Fibroblast of skin of left quadriceps (primary cell): ENCODE measurements around the gene FBH1.
"Not testable (repeated sequence)": the region's sequence is repeated elsewhere in the genome, so short reads cannot be mapped to it uniquely, and the experiment has no call there.

Experiments
- DNase-seq, 2 experiments: peaks; one replicate each; pipeline ENCODE4 v3.0.0-alpha.2; 2013; ENCODE audit warnings: low read depth in 2 of 2

Gene FBH1

DNA sequence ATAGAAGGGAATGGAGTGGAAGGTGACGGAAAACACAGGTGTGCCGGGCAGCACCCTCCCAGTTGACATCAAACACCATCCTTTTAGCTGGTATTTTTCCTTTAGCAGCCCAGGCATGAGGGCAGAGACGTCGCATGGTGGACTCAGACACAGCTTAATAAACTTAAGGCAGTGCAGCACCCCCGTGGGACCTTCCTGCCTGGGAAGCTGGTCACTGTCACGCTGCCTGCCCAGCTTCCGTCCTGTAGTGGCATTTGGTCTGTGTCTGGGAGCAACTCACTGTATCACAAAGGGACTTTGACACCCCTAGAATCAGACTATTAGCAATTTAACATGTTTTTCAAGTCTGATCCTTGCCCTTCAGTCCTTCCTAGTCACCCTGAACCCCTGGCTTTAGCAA is 51.5 kb downstream of the FBH1 start:
- no peak for DNase-seq

DNA sequence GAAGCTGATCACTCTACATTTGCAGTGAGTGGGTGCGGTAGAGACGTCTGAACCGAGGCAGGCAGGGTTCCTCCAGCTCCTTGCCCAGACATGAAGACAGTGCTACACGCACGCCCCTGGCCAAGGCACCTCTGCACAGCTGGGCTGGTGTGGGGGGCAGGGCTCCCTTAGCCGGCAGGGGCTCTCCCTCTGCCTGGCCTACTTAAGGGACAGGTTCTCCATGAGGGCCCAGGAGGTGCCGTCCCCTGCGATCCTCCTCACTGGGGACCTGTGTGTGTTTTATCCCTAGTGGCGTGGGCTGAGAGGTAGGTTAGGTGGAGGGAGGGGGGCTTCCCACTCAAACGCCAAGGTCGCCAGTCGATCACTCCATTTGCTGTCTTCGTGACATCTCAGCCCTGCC is 52.0 kb downstream of the FBH1 start:
- DNase-seq, result no peak

DNA sequence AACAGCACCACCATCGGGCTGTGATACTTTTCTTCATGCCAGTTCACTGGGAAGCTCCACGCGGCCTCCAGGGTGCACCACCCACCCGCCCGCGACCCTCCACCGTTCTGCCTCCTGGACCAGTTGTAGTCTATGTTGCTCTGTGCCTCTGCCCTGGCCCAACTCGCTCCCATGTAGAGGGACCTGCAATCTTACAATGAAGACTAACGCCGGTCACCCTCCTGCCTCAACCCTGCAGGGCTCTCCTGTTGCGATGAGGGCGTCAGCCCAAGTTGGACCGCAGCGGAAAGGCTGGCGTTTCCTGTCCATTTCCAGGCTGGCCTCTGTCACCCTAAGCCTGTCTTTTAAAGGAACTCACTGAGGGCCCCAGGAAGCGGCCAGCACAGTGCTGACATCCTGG is 52.4 kb downstream of the FBH1 start:
- DNase-seq, result no peak

DNA sequence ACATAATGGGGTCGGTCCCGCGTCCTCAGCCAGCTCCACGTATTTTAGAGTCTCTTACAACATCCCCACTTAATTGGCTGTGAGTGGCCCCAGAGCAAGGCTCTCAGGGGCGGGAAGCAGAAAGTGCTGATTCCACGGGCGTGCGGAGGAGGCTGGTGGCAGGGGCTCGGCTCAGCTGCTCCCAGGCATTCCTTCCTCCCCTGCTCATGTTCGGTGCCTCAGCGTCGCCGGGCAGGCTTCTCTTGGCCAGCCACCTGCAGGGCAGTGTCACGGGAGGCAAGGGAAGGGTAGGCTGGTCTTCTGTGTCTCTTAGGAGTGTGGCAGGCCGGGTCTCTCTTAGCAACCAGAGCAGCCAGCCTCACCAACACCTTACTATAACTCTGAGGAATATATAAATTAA is 53.5 kb downstream of the FBH1 start:
- DNase-seq, result no peak

DNA sequence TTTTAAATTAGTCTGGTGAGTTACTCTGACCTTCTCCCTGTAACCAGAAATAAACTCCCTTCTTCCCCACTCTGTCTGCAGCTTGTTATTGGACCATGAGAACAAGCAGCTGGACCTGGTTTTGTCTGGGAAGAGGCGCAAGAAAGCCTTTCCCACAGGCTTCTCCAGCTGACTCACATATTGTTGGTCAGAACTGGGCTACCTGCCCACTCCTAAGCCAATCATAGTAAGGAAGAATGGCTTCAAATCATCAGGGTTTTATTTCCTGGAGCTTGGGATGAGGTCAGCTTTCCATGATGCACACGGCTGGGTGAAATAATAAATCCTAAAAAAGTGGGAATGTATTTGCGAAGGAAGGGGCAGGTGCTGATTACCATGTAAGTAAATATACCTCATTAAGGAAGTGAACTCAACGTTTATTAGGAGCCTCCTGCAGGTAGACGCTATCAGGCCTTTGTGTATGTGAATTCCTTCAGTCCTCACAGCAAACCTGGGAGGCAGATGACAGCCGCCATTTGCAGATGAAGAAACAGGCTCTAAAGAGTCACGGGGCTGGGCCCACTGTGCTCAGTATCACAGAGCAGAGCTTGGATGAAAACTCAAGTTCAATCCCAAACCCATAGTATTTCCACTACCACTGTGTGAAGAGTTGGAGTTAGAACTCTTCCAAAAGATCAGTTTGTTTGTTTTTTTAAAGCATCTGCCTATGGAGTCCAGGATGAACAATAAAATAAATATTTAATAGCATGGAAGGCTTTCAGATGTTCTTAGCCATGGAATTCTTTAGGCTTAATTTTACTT is 54.5 kb downstream of the FBH1 start:
- peak; percentile 98 for DNase-seq

DNA sequence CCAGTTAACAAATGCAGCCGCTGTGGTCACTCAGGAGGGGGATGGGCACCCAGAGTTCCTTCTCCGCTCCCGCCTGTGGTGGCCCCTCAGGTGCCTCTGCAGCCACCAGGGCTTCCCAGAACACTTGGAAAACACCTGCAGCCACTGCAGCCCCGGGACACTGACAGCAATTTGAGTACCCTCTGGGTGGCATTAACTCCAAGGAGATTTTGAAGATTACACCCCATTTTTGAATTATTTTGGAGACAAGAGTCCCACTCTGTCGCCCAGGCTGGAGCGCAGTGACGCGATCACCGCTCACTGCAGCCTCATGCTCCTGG is 55.1 kb downstream of the FBH1 start:
- DNase-seq, result no peak

DNA sequence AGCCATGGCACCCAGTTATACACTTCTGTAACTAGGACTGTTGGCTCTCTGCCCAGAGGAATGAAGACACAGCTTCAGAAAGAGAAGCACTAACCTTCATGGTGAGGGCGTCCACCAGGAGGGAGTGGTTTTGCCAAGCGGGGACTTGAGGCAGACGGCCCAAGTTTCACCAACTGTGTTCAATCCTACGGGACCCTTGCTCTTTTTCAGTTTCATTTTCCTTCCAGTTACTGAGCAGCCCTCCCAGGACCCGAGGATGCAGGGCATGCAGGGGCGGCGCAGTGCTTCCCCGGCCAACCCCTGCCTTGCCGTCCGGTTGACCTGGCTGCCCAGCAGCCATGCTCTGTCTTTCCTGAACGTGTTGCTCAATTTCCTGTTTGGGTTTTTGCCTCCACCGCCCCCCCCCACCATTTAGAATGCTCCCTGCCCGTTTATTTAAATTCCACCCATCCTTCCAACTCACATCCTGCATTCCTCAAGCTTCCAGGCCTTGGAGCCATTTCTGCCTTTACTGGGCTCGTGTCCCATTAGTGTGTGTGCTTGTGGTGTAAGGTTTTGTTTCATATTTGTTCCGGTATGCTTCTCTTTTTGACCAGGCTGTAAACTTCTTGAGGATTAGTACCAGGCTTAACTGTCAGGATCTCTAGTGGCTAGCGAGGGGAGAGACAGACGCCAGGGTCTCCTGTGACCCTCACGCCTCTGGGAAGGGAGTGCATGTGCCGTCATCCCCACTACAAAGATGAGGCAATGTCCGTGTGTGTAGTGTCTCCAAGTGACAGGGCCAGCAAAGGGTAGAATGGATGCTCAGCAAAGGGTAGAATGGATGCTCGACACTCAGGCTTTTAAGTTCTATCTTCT is 55.7 kb downstream of the FBH1 start:
- peak; percentile 89 to 90 for DNase-seq

DNA sequence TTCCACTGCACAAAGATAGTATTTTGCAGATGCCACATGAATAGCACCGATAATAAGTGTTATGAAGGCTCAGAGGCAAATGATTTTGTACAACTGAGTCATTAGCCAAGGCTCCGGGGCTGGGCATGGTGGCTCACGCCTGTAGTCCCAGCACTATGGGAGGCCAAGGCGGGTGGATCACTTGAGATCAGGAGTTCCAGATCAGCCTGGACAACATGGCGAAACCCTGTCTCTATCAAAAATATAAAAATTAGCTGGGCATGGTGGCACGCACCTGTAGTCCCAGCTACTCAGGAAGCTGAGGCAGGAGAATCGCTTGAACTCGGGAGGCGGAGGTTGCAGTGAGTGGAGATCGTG is 56.4 kb downstream of the FBH1 start:
- DNase-seq, result not testable (repeated sequence)

DNA sequence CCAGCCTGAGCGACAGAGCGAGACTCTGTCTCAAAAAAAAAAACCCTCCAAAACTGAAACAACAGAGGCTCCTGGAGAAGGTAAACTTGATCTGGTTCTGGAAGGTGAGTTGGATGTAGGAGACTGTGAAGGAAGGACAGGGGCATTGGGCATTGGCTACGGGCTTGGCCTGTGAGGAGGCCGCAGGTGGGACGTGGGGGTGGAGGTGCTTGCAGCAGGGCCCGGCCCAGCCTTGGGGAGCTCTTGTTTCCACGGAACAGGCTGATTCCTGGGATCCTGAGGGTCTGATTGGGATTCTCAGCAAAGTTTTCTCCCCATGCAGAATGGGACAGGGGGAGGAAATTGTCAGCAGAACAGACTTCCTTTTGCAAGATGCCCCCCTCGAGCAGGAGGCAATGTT is 56.7 kb downstream of the FBH1 start:
- no peak for DNase-seq

DNA sequence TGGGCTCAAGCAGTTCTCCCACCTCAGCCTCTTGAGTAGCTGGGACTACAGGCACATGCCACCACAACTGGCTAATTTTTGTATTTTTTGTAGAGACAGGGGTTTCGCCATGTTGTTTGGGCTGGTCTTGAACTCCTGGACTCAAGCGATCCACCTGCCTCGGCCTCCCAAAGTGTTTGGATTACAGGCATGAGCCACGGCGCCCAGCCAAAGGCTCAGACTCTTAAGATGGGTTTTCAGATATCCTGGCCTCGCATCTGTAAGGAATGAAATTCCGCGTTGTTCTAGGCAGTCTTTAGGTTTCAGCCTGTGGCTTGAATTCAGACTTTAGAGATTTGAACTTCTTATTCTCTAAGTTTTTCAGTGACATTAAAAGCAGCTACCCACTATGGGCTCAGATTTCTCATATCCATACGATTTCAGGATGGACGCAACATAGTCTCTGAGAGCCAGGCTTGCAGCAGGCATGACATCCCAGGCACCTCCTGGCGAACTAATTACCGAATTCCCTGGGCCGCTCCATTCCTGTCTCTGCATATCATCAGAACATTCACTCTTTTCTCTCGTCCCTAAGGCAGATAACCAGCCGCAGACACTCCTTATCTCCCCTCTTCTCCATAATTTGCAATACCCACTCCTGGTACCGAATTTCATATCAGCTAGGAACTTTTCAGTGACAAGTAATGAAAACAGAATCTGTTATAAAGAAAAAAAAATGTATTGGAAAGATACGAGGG is 57.6 kb downstream of the FBH1 start:
- DNase-seq, result no peak

DNA sequence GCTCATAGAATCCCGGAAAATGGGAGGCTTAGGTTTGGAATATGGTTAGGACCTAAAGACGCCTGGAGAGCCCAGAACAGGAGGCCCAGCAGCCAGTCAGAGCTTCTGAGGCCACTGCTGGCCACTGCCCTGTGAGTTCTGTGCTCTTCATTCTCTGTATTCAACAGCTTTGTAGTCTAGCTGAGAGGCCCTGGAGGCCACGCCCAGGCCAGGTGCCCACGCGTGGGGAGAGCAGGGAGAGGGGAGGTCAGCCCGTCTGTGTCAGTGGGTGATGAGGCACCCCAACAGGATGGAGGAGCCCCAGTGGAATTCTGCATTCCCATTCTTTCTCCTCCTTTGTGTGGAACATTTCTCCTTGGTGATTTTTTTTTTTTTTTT is 58.2 kb downstream of the FBH1 start:
- DNase-seq, result no peak

DNA sequence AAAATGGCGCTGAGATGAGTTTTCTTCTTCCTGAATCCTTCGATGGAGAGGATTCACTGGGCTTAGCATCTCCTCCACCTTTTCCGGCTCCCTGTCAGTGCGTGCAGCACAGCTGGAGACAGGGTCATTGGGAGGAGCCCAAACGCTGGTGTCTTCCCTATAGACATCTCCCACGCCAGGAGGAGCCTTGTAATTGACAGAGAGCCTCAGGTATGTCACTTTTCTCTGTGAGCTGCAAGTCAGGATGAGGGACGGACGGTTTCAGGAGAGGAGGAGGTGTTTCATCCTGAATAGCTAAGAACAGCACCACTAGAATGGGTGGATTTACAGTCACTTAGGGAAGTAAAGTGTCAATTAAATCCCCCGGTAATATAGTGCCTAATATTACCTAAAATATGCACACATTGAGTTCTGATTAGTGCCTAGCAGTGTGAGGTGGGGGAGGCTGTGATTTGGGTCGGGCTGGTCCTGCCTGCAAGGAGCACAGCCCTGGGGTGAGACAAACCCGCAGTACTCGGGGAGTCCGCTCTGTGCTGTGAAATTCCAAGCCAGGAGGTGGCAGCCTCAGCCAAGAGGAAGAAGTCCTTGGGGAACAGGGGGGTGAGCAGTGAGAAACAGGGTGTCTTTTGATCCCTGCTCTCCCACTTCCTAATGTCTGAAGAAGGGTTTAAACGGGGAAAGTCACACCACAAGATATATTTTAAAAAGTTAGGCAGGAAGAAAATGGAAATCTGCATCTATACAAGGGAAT is 59.1 kb downstream of the FBH1 start:
- DNase-seq, result peak in 1 of 2 experiments; percentile 32

DNA sequence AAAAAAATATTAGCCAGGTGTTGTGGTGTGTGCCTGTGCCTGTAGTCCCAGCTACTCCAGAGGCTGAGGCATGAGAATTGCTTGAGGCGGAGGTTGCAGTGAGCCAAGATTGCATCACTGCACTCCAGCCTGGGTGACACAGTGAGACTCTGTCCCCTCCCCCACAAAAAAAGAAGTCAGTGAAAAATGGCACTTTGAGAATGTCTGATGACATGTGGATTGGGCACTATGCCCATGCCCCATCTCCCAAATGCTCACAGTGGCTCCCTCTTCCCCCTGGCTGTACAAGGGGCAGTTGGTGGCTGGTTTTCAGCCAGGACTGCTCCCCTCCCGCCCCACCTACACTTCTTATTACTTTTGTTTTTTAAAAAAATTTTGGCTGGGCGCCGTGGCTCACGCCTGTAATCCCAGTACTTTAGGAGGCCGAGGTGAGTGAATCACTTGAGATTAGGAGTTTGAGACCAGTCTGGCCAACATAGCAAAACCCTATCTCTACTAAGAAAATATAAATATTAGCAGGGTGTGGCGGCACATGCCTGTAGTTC is 61.2 kb downstream of the FBH1 start:
- DNase-seq, result no peak

DNA sequence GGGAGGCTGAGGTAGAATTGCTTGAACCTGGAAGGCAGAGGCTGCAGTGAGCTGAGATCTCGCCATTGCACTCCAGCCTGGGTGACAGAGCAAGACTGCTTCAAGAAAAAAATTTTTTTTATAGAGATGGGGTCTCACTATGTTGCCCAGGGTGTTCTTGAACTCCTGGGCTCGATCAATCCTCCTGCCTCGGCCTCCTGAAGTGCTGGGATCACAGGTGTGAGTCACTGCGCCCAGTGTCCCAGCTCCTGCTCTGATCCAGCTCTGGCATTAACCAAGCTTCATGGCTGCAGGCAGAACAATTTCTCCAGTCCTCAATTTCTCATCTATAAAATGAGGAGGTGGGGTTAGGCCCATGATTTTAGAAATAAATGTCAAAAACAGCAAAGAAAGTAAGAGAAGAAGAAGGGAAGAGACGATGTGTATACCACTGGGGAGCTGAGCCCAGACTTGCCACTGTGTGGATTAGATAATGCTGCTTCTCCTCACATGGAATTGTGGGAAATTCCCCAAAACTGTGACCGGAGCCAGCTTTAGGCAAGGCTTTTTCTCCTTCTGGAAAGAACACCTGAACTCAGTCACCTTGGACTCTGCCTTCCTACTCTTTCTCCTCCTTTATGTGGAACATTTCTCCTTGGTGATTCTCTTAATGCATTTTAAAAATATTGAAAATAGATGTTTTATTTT is 61.8 kb downstream of the FBH1 start:
- no peak for DNase-seq

DNA sequence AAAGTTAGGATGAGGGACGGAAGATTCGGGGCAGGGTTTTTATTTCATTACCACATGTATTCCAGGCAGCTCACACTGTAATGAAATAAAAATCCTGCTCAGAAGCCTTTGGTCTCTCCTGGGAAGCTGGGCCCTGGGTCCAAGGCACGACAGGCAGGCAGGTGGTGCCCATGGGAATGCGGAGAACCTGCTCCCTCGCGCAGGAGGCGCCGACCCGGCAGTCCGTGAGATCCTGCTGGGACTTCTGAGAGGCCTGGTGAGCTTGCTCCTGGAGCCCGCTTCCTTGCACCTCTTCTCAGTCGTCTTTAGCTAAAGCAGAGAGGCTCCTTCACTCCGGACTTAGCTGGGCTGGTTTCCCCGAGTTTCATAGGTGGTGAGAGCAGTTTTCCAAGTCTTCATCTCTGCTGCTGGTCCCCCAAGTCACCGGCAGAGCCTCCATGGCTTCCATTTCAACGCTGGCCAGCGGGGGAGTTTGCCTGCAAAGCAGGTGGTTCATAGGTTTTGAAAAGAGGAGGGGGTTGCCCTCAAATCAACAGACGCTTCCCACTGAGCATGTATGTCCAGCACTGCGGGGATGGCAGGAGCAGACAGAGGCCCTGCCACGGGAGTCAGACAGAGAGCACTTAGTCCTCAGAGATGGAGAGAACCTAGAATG is 62.8 kb downstream of the FBH1 start:
- DNase-seq, result no peak

DNA sequence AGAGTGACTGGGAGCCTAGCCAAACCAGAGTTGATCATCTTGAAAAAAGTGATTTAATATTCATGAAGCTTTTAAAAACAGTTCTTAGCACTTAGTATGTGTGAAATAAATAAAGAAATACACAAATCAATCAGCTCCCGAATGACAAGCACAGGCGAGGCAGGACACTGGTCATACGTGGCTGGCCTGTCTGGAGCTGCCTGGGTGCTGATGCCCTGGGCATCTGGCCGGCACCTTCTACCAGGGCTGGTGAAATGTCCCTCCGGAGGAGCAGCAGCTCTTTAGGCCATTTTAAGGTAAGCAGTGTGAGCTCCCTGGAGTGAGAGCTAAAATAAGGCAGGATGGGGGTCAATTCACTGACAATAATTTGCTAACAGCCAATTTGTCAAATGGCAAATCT is 63.6 kb downstream of the FBH1 start:
- no peak for DNase-seq

DNA sequence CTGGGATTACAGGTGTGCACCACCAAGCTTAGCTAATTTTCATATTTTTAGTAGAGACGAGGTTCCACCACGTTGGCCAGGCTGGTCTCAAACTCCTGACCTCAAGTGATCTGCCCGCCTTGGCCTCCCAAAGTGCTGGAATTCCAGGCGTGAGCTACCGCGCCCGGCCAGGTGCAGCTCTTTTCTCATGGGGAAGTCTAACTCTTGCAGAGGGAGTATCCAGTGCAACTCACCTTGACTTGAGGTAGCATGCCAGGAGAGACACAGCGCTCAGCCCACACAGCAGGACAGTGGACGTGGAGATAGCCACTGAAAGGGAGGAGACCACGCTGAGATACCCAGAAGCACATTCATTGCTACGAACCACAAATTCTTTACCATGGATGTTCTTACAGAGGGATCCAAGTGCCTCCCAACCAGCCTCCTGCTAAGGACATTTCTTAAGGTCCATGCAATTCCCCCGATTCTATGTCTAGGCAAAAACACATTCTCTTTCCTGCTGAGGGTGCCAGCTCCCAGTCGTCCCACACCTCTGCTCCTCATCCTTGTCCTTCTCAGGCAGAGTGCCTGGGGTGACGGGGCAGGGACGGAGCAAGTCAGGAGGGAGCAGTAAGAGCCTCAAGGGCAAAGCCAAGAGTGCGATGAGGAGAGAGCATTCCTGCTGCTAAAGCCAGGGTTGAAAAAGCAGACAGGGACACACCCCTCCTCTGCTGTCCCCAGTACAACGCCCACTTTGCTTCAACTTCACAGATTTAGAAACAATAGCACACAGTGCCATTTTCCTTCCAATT is 66.3 kb downstream of the FBH1 start:
- DNase-seq, result no peak

DNA sequence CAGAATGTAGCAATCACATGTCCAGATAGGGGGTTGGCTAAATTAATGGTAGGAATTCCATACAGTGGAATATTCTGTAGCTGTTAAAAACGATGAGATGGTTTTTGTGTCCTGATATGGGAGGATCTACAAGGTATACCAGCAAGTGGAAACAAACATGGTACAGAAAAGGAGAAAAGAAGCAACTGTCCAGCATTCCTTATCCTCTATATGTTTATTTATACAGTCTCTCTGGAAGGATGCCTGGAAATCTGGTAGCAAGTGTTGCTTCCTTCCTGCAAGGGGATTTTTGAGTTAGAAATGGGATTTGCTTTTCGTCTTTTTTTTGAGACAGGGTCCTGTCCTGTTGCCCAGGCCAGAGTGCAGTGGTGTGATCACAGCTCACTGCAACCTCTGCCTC is 68.0 kb downstream of the FBH1 start:
- DNase-seq, result peak; percentile 34 to 35

DNA sequence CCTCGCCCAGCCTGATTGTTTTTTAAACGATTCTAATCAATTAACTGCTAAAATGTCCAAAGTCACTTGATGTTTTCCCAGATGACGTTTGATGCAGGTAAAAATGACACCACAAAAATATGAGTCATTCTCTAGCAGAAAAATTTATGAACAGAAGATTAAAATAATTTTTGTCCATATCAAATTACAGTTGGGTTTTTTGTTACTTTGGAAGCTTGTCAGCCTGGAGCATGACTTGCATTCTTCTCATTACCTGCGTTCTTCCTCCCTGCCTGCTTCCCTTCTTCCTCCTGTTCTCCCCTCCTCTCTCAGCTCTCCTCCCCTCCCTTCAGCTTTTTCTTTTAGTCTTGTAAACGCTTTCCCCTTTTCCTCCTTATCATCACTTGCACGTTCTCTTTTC is 68.6 kb downstream of the FBH1 start:
- DNase-seq, result no peak

DNA sequence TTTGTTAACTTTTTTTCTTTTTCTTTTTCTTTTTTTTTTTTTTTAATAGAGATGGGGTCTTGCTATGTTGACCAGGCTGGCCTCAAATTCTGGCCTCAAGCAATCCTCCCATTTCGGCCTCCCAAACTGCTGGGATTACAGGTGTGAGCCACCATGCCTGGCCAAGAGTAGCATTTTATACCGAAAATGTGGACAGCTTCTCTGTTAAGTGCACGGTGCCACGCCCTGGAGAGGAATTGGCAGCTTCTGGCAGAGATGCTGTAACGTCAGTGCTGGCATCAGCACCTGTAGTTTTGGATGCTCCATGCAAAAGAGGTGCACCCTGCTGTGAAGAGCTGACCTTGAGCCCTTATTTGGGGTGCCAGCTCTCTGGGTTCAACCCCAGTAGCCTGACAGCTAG is 69.1 kb downstream of the FBH1 start:
- DNase-seq, result no peak
